GM13976 (cell line): ENCODE measurements around the gene CNTNAP2.

ENCODE experiments used
- DNase-seq: peaks from one replicate; pipeline ENCODE4 v3.0.0; 2012; ENCODE audit warnings: low spot score
- CTCF ChIP-seq: IDR thresholded peaks from 2 replicates; pipeline ENCODE4 v1.5.1; 2012; ENCODE audit warnings: borderline replicate concordance, mild to moderate bottlenecking; ENCODE audit not compliant: insufficient read depth; ENCODE audit errors: extremely low read depth, missing control alignments, control extremely low read depth
- in situ Hi-C: fragments of 300-500 bp; cut with MboI; formaldehyde crosslinking; loops from one replicate; pipeline ENCODE4 v1.12.0; 2022; ENCODE audit warnings: low sequenced_read_pairs, mixed read lengths, inconsistent platforms; ENCODE audit not compliant: unreplicated experiment

Gene CNTNAP2

DNA sequence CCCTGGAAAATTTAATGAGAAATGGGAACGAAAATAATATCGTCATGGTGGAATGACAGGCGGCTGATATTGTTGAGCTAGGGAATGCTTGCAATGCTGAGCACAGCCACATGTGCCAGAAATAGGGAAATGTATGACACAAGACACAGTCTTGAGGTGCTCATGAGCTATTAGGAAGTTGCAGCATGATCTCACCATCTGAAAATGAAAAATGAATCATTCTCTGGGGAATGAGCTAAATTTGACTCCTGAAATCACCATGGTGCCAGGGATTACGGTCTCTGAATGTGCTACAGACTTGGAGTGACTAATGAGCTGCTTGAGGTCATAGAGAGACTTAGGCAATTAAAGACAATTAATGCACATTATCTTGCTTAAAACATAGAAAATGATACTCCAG is 845.0 kb downstream of the CNTNAP2 start:
- DNase-seq: no peak
- in situ Hi-C loops: no loop called here
- TF ChIP-seq CTCF: no peak

GRCh38 chr7:146966274-146966673 is 849.7 kb downstream of the CNTNAP2 start:
- in situ Hi-C loops: no loop called here
- TF ChIP-seq CTCF: no peak
- no peak for DNase-seq

DNA sequence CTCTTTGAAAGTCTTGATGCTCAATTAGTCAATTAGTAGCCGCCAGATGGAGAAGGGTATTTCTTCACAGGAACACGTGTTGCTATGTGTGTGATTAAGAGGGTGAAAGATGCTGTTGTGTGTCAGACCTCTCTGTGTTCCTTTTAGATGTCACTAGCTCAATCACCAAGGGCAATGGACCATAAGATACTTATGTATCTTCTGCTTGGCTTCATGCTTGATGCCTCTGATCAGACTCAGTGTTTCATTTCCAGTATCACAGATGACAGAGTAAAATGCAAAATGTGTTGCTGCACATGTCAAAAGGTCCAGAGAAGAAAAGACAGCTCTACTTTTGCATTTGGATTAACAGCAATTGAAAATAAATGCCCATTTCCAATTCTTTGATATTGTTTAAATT is 865.9 kb downstream of the CNTNAP2 start:
- in situ Hi-C loops: no loop called here
- TF ChIP-seq CTCF: no peak
- no peak for DNase-seq

DNA sequence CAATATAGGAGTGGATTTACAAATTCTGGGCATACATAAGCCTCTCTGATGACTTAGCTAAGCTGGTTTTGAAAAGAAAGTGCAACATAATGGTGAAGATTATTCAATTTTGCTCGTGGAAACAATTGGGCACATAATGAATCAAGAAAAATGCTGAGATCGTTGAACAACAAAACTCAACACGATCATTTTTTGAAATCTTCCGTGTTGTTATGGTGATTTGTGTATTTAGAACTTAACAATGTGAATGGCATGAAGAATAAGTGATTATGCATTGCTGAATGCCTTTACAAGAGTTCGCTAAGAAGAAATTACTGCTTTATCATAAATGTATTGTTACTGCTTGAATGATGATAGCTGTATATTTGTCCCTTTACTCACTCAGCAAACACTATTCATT is 875.0 kb downstream of the CNTNAP2 start:
- DNase-seq: no peak
- in situ Hi-C loops: no loop called here
- TF ChIP-seq CTCF: no peak

DNA sequence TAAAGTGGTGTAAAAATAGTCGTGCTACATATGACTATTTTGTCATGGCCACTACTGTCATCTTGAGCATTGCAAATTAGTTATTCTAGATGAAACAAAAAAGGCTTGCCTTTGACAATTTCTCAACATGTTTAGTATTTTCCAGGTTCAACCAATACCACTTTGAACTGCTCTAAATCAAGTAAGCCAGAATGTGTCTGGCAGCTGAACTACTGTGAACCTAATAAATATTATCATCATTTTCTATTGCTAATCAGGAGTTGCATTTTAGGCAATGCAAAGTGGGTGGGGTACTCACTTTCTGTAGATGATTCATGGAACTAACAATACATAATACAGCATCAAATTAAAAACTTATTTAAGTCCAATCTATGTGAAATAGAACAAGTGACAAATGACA is 877.2 kb downstream of the CNTNAP2 start:
- in situ Hi-C loops: no loop called here
- no peak for TF ChIP-seq CTCF
- no peak for DNase-seq

DNA sequence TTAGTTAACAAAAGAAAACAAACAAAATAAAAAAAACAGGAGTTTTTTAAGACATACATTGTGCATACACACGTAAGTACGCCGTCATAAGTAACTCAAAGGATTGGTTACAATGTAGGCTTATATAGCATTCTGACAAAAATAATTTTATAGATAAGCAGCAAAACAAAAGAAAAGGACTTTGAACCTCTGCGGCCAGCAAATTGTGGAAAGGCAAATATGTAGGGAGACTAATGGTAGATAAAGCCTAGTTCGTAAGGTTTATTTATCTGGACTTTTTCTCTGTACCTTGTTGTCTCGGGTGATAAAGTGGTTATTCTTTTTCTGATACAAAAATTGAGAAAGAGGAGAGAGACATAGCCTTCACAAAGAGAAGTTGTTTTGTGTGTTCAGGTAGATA is 891.9 kb downstream of the CNTNAP2 start:
- in situ Hi-C loops: no loop called here
- TF ChIP-seq CTCF: no peak
- no peak for DNase-seq

GRCh38 chr7:147012666-147013065 is 896.1 kb downstream of the CNTNAP2 start:
- no peak for DNase-seq
- in situ Hi-C loops: no loop called here
- no peak for TF ChIP-seq CTCF
